ENCODE measurements around the gene APP.

APP gene

DNA sequence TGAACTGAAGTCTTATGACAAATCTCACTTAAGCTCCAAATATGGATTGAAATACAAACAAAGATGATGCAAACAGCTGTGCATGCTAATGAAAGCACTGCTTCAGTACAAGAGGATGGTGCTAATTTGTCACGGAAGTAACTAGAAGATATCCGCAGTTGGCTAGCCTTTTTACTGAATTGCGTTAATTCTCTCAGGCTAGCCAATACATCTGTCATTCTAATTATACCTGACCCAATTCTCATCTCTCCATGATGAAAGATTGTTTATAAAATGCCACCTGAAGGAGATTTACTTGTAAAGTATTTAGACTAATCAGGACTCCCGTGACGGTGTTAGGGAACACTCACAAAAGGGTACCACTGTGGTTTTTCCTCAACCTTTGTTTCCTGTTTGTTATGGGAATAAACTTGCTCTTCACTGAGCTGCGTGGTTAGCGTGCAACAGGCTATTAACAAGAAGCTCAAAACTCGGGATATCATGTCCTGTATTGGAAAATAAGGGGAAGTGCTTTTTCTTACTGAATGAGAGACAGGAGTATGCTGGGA is 162.5 kb downstream of the APP start:
- DNase-seq (ENCODE audit: insufficient read length, low spot score) (no peak), FAIRE-seq (no peak)
- no peak for TF ChIP-seq POU2F2 (IDR thresholded peaks at IDR 0.05; ENCODE audit: low read depth, low read length)
- TF ChIP-seq PAX5 (IDR thresholded peaks at IDR 0.05; ENCODE audit: insufficient read depth, low read length, severe bottlenecking): no peak
- no peak for TF ChIP-seq TAF1 (IDR thresholded peaks at IDR 0.05; ENCODE audit: low read depth, low read length)
- no peak for TF ChIP-seq SPI1 (IDR thresholded peaks at IDR 0.05; ENCODE audit: low read depth, low read length)
- TF ChIP-seq POLR2AphosphoS5 (IDR thresholded peaks at IDR 0.05; ENCODE audit: low read depth, low read length): no peak
- TF ChIP-seq POLR2A (IDR thresholded peaks at IDR 0.05; ENCODE audit: low read depth, low read length): no peak

DNA sequence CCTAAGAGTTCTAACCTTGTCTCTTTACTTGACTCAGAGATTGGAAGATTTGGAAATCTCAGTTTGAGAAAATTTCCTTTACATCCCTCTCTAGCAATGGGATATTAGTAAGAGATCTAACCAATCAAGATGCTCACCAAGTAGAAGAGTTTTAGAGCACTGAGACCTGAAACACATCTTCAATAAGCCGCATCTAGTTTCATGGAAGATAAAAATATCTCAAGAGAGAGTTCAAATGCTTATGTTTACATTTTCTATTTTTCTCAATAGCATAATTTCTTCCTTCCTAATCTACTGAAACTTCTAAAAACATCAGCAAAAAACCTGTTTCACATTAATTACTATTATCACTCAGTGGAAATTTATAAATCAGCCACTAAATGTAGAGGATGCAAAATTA is 165.1 kb downstream of the APP start:
- DNase-seq (ENCODE audit: insufficient read length, low spot score) (no peak), FAIRE-seq (no peak)
- no peak for TF ChIP-seq PAX5 (IDR thresholded peaks at IDR 0.05; ENCODE audit: insufficient read depth, low read length, severe bottlenecking)
- no peak for TF ChIP-seq POU2F2 (IDR thresholded peaks at IDR 0.05; ENCODE audit: low read depth, low read length)
- no peak for TF ChIP-seq POLR2A (IDR thresholded peaks at IDR 0.05; ENCODE audit: low read depth, low read length)
- no peak for TF ChIP-seq SPI1 (IDR thresholded peaks at IDR 0.05; ENCODE audit: low read depth, low read length)

DNA sequence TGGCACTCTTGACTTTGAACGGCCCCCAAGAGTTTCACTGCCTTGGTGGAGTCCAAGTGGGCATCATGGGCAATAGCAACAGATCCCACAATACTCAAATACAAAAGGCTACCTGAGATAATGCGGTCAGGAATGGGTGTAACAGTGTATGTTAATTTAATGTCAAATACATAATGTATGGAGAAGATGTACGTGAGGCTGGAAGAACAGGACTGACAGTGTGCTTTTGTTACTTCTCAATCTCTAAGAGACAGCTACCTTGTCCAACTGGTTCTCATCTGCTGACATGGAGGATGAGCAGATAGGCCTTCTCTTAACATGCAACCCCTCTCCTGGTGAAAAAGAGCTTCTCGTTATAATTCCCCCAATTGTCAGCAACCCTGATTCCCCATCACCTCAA is 167.2 kb downstream of the APP start:
- no peak for DNase-seq (ENCODE audit: insufficient read length, low spot score)

DNA sequence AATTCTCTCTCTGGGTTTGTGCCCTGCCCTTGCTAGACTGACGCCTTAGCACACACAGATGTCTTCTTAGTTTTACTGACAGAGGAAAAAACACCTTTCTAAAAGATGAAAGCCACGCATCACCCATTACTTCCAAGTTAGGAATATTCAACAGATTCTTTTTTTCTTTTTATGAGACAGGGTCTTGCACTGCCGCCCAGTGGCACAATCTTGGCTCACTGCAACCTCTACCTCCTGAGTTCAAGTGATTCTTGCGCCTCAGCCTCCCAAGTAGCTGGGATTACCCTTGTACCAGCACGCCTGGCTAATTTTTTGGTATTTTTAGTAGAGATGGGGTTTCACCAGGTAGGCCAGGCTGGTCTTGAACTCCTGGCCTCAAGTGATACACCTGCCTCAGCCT is 169.2 kb downstream of the APP start:
- FAIRE-seq (no peak), DNase-seq (ENCODE audit: insufficient read length, low spot score) (no peak)
- no peak for TF ChIP-seq POLR2A (IDR thresholded peaks at IDR 0.05; ENCODE audit: low read depth, low read length)
- no peak for TF ChIP-seq PAX5 (IDR thresholded peaks at IDR 0.05; ENCODE audit: insufficient read depth, low read length, severe bottlenecking)
- TF ChIP-seq TAF1 (IDR thresholded peaks at IDR 0.05; ENCODE audit: low read depth, low read length): no peak
- TF ChIP-seq POLR2AphosphoS5 (IDR thresholded peaks at IDR 0.05; ENCODE audit: low read depth, low read length): no peak
- no peak for TF ChIP-seq SPI1 (IDR thresholded peaks at IDR 0.05; ENCODE audit: low read depth, low read length)
- no peak for TF ChIP-seq POU2F2 (IDR thresholded peaks at IDR 0.05; ENCODE audit: low read depth, low read length)

More for the DNA sequence above, 167.2 kb downstream of the APP start:
- TF ChIP-seq POLR2A (IDR thresholded peaks at IDR 0.05; ENCODE audit: low read depth, low read length) (no peak), POLR2AphosphoS5 (IDR thresholded peaks at IDR 0.05; ENCODE audit: low read depth, low read length) (no peak), SPI1 (IDR thresholded peaks at IDR 0.05; ENCODE audit: low read depth, low read length) (no peak), TAF1 (IDR thresholded peaks at IDR 0.05; ENCODE audit: low read depth, low read length) (no peak)
- FAIRE-seq: no peak

- DNase-seq (ENCODE audit: insufficient read length, low spot score): no peak
- no peak for FAIRE-seq
Measured at GRCh38 chr21:25999921-26000582, 170.5 kb downstream of the APP start.

DNA sequence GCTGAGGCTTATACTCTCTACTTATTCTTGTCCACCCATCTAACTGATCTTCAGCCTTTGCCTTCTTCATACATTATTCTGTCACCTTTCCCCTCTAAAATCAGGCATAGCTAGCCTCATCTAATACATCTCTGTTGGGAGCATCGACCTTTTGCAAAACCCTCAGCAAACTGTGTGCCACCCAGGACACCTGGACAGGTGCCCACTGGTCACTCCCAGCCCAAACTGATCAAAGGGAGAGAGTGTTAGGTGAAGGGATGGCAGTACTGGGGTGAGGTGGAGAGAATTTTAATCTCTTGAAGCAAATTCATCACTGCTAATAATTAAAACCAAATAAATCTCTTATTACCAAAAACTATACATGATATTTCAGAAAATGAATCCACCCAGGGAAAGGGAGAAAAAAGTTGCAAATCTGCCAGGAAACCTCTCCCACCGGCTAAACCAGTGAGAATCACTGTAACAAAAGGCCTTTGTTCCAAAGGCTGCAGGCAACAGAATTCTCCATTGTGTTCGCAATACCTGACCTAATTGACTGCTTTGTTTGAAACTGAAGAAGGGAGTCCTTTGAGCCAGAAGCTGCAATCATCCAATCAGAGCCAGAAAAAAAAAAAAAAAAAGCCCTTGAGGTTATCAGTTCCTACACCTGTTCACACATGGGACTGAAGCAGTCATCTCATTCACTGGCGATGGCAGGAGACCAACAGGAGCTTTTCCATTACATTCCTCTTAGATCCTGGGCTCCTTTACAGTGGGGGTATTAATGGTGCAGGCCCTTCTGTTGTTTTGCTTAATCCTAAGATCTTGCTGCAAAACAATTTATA is 172.6 kb downstream of the APP start:
- TF ChIP-seq SPI1 (IDR thresholded peaks at IDR 0.05; ENCODE audit: low read depth, low read length) (no peak), PAX5 (IDR thresholded peaks at IDR 0.05; ENCODE audit: insufficient read depth, low read length, severe bottlenecking) (no peak), TAF1 (IDR thresholded peaks at IDR 0.05; ENCODE audit: low read depth, low read length) (no peak), POLR2A (IDR thresholded peaks at IDR 0.05; ENCODE audit: low read depth, low read length) (no peak), POLR2AphosphoS5 (IDR thresholded peaks at IDR 0.05; ENCODE audit: low read depth, low read length) (no peak), POU2F2 (IDR thresholded peaks at IDR 0.05; ENCODE audit: low read depth, low read length) (no peak)
- no peak for DNase-seq (ENCODE audit: insufficient read length, low spot score)
- no peak for FAIRE-seq

More at GRCh38 chr21:25999921-26000582, 170.5 kb downstream of the APP start:
- no peak for TF ChIP-seq POLR2A (IDR thresholded peaks at IDR 0.05; ENCODE audit: low read depth, low read length)
- no peak for TF ChIP-seq POU2F2 (IDR thresholded peaks at IDR 0.05; ENCODE audit: low read depth, low read length)
- no peak for TF ChIP-seq SPI1 (IDR thresholded peaks at IDR 0.05; ENCODE audit: low read depth, low read length)
- no peak for TF ChIP-seq TAF1 (IDR thresholded peaks at IDR 0.05; ENCODE audit: low read depth, low read length)
- no peak for TF ChIP-seq PAX5 (IDR thresholded peaks at IDR 0.05; ENCODE audit: insufficient read depth, low read length, severe bottlenecking)
- TF ChIP-seq POLR2AphosphoS5 (IDR thresholded peaks at IDR 0.05; ENCODE audit: low read depth, low read length): no peak

- FAIRE-seq: no peak
- no peak for DNase-seq (ENCODE audit: insufficient read length, low spot score)
- no peak for TF ChIP-seq POU2F2 (IDR thresholded peaks at IDR 0.05; ENCODE audit: low read depth, low read length)
- TF ChIP-seq PAX5 (IDR thresholded peaks at IDR 0.05; ENCODE audit: insufficient read depth, low read length, severe bottlenecking): no peak
- TF ChIP-seq POLR2A (IDR thresholded peaks at IDR 0.05; ENCODE audit: low read depth, low read length): no peak
- TF ChIP-seq TAF1 (IDR thresholded peaks at IDR 0.05; ENCODE audit: low read depth, low read length): no peak
- TF ChIP-seq SPI1 (IDR thresholded peaks at IDR 0.05; ENCODE audit: low read depth, low read length): no peak
- no peak for TF ChIP-seq POLR2AphosphoS5 (IDR thresholded peaks at IDR 0.05; ENCODE audit: low read depth, low read length)
Measured at GRCh38 chr21:25995278-25995677, 175.3 kb downstream of the APP start.

DNA sequence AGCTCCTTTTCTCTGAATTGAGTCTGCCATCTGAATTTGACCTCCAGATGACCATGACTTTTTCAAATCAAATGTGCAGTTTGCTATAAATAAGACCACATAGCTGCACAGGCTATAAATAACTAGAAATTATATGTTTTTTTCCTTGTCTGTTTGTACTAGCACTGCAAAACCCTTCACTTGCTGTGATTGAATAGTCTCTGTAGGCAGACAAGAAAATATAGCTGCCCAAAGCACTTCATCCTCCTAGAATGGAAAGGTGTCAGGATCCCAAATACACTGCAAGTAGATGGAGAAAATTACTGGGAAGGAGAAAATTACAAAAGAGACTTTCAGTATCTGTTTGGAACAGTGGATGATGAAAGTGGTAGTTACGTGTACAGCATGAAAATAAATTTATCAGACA is 175.8 kb downstream of the APP start:
- TF ChIP-seq TAF1 (IDR thresholded peaks at IDR 0.05; ENCODE audit: low read depth, low read length) (no peak), POLR2A (IDR thresholded peaks at IDR 0.05; ENCODE audit: low read depth, low read length) (no peak), PAX5 (IDR thresholded peaks at IDR 0.05; ENCODE audit: insufficient read depth, low read length, severe bottlenecking) (no peak)
- no peak for FAIRE-seq
- no peak for DNase-seq (ENCODE audit: insufficient read length, low spot score)

- TF ChIP-seq POLR2A (IDR thresholded peaks at IDR 0.05; ENCODE audit: low read depth, low read length) (no peak), POLR2AphosphoS5 (IDR thresholded peaks at IDR 0.05; ENCODE audit: low read depth, low read length) (no peak), POU2F2 (IDR thresholded peaks at IDR 0.05; ENCODE audit: low read depth, low read length) (no peak), TAF1 (IDR thresholded peaks at IDR 0.05; ENCODE audit: low read depth, low read length) (no peak), SPI1 (IDR thresholded peaks at IDR 0.05; ENCODE audit: low read depth, low read length) (no peak), PAX5 (IDR thresholded peaks at IDR 0.05; ENCODE audit: insufficient read depth, low read length, severe bottlenecking) (no peak)
- FAIRE-seq: no peak
- no peak for DNase-seq (ENCODE audit: insufficient read length, low spot score)
Measured at GRCh38 chr21:25988738-25989137, 181.8 kb downstream of the APP start.

Measured in GM12891 (cell line).